Hepatocyte (in vitro differentiated cells): Measurements from ENCODE around the gene BPIFB6.

Source experiments
- EZH2 ChIP-seq: fragments of 200-600 bp; sonication (generic); IDR thresholded peaks from 2 replicates; pipeline ENCODE4 v1.6.1; 2016; ENCODE audit warnings: antibody characterized with exemption, mild to moderate bottlenecking, borderline replicate concordance
- EZH2phosphoT487 ChIP-seq: fragments of 200-600 bp; sonication (generic); IDR thresholded peaks from one replicate; pipeline ENCODE4 v1.6.1; 2018; ENCODE audit warnings: antibody characterized with exemption, mild to moderate bottlenecking, low read depth, moderate library complexity; ENCODE audit not compliant: unreplicated experiment, severe bottlenecking
- TF ChIP-seq, protein P1 (sequence below): fragments of 200-600 bp; sonication (generic); IDR thresholded peaks from 2 replicates; pipeline ENCODE4 v1.5.1; 2016; ENCODE audit warnings: antibody characterized with exemption, mild to moderate bottlenecking; ENCODE audit not compliant: poor library complexity

DNA sequence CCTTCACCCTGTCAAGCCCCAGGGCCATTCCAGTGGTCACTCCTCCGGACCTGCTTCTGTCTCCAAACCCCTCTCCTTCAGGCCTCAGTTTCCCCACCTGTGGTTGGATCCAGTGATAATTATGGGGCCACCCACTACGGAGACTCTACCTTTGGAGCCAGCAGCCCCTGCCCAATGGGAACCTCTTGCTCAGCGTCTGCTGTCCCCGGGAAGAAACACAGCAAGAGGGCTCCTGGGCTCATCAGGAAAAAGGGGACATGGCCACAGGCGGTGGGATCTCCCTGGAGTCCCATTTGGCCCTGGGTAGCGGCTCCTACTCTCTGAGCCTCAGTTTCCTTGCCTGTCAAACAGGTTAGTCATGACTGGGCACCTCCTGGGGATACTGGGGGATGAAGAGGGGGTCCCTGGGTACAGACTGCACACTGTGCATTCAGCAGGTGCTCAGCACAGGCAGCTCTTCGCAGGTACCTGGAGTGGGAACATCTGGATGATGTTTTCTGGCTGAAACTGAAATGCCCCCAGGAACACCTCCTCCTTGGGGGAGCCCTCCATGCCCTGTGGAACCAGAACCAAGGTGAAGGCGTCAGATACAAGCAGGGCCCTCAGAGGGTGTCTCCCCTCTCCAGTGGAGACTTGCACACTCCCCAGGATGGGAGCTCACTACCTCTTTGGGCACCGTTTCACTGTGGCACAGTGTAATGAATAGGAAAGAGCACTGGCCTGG, 46.7 kb upstream of the BPIFB6 start:
- TF ChIP-seq, protein P1, sequence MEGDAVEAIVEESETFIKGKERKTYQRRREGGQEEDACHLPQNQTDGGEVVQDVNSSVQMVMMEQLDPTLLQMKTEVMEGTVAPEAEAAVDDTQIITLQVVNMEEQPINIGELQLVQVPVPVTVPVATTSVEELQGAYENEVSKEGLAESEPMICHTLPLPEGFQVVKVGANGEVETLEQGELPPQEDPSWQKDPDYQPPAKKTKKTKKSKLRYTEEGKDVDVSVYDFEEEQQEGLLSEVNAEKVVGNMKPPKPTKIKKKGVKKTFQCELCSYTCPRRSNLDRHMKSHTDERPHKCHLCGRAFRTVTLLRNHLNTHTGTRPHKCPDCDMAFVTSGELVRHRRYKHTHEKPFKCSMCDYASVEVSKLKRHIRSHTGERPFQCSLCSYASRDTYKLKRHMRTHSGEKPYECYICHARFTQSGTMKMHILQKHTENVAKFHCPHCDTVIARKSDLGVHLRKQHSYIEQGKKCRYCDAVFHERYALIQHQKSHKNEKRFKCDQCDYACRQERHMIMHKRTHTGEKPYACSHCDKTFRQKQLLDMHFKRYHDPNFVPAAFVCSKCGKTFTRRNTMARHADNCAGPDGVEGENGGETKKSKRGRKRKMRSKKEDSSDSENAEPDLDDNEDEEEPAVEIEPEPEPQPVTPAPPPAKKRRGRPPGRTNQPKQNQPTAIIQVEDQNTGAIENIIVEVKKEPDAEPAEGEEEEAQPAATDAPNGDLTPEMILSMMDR, result no peak
- TF ChIP-seq EZH2 (no peak), EZH2phosphoT487 (no peak)
